Activated CD4-positive, alpha-beta T cell treated with anti-CD3 and anti-CD28 coated beads for 36 hours (primary cell): ENCODE measurements around the gene SAMHD1. TPM values are rescaled to one million over a fixed set of nuclear protein-coding genes. Genes with fewer than 3 reads are reported as not detected.
"Not testable (repeated sequence)": the region's sequence is repeated elsewhere in the genome, so short reads cannot be mapped to it uniquely, and the experiment has no call there.

Experiments used
- ATAC-seq: fragments of 200-7000 bp; cut with Tn5 transposase; one replicate; pipeline ENCODE4 v1.10.0; 2021; ENCODE audit warnings: mild to moderate bottlenecking, moderate library complexity
- CTCF ChIA-PET: fragments of 350-600 bp; sonication (Branson Sonifier 250); formaldehyde crosslinking; loops from one replicate; lab custom pipeline; 2021; ENCODE audit warnings: antibody characterized with exemption; lab: Charles Lee
- POLR2A ChIA-PET: fragments of 350-600 bp; sonication (Branson Sonifier 250); formaldehyde crosslinking; loops from one replicate; lab custom pipeline; 2021; ENCODE audit warnings: antibody characterized with exemption, inconsistent platforms; lab: Charles Lee
- DNase-seq: peaks from one replicate; pipeline ENCODE4 v3.0.0-alpha.2; 2020
- H3K27ac Mint-ChIP-seq: one replicate; pipeline ENCODE4 v1.8.0; 2021; ENCODE audit warnings: mixed read lengths
- H3K27me3 Mint-ChIP-seq: one replicate; pipeline ENCODE4 v1.8.0; 2021; ENCODE audit warnings: mixed read lengths
- H3K36me3 Mint-ChIP-seq: one replicate; pipeline ENCODE4 v1.8.0; 2021; ENCODE audit warnings: low read depth, mixed read lengths
- H3K4me1 Mint-ChIP-seq: one replicate; pipeline ENCODE4 v1.8.0; 2021; ENCODE audit warnings: mixed read lengths
- H3K4me3 Mint-ChIP-seq: one replicate; pipeline ENCODE4 v1.8.0; 2021; ENCODE audit warnings: mild to moderate bottlenecking, moderate library complexity, mixed read lengths
- H3K9me3 Mint-ChIP-seq: one replicate; pipeline ENCODE4 v1.8.0; 2021; ENCODE audit warnings: low read depth, mixed read lengths
- intact Hi-C, 2 experiments: fragments of 100-400 bp; cut with DNase I in 1 of 2; cut with micrococcal nuclease in 1 of 2; formaldehyde crosslinking; loops; one replicate each; pipeline versions ENCODE4 v1.14.2 to v1.15.1; 2022 to 2024; cut with DNase I, micrococcal nuclease
- total RNA-seq, 2 experiments: library from RNA; stranded (reverse); gene quantifications; one replicate each; pipeline ENCODE4 v1.2.3, GENCODE V29; 2021

Gene SAMHD1
- total RNA-seq, 2 experiments from 2014 or later, result 35.6 to 36.9 TPM

GRCh38 chr20:36850759-36851158 lies 100.7 kb downstream of the SAMHD1 start:
- intact Hi-C loops, result no loop called here
- ChIA-PET CTCF (interaction anchor here (0.6 kb wide), 1 partner anchor 282 kb away, joined by 3 read pairs; no protein-coding TSS in a partner anchor), POLR2A (no interaction called here)
- ATAC-seq (no peak), DNase-seq (no peak)
- Mint-ChIP-seq H3K9me3 (no peaks in the 10 kb centered on the region), H3K36me3 (no peaks in the 10 kb centered on the region), H3K4me1 (no peaks in the 10 kb centered on the region), H3K4me3 (no peak overlapping the region), H3K27ac (no peak overlapping the region), H3K27me3 (no peaks in the 10 kb centered on the region)

GRCh38 chr20:36849333-36850065 lies 102.0 kb downstream of the SAMHD1 start:
- no peaks in the 10 kb centered on the region for H3K4me1 Mint-ChIP-seq
- DNase-seq, result no peak
- no peak for ATAC-seq
- H3K4me3 Mint-ChIP-seq, result no peak overlapping the region
- no peaks in the 10 kb centered on the region for H3K36me3 Mint-ChIP-seq
- intact Hi-C loops, result no loop called here
- H3K27ac Mint-ChIP-seq, result no peak overlapping the region
- H3K27me3 Mint-ChIP-seq, result no peaks in the 10 kb centered on the region
- ChIA-PET CTCF (no interaction called here), POLR2A (no interaction called here)
- H3K9me3 Mint-ChIP-seq, result no peaks in the 10 kb centered on the region

- no peaks in the 10 kb centered on the region for H3K9me3 Mint-ChIP-seq
- intact Hi-C loops, result no loop called here
- H3K27me3 Mint-ChIP-seq, result no peaks in the 10 kb centered on the region
Measured at GRCh38 chr20:36848677-36849076, 102.8 kb downstream of the SAMHD1 start.

GRCh38 chr20:36848078-36848660 lies 103.3 kb downstream of the SAMHD1 start:
- no peak for DNase-seq
- no peak overlapping the region for H3K27ac Mint-ChIP-seq
- no peaks in the 10 kb centered on the region for H3K36me3 Mint-ChIP-seq
- no peaks in the 10 kb centered on the region for H3K27me3 Mint-ChIP-seq
- POLR2A ChIA-PET, result no interaction called here
- no peak overlapping the region for H3K4me3 Mint-ChIP-seq
- H3K9me3 Mint-ChIP-seq, result no peaks in the 10 kb centered on the region
- peaks cover 6% of the 10 kb centered on the region for H3K4me1 Mint-ChIP-seq
- CTCF ChIA-PET, result interaction anchor here (0.7 to 2.4 kb wide), 5 partner anchors 12 to 75 kb away, joined by 3 to 8 read pairs (median 3); partner anchors contain the start of gene DSN1
- no peak for ATAC-seq
- intact Hi-C loops, result no loop called here

More at GRCh38 chr20:36848677-36849076, 102.8 kb downstream of the SAMHD1 start:
- ChIA-PET POLR2A (no interaction called here), CTCF (interaction anchor here (1.5 kb wide), 1 partner anchor 75 kb away, joined by 3 read pairs; the partner anchor contains the start of gene DSN1)
- H3K27ac Mint-ChIP-seq, result no peak overlapping the region
- no peak overlapping the region for H3K4me3 Mint-ChIP-seq
- no peaks in the 10 kb centered on the region for H3K36me3 Mint-ChIP-seq
- no peak for ATAC-seq
- H3K4me1 Mint-ChIP-seq, result peaks cover 1% of the 10 kb centered on the region
- no peak for DNase-seq

- H3K4me1 Mint-ChIP-seq, result peaks cover 8% of the 10 kb centered on the region
- POLR2A ChIA-PET, result interaction anchor here (0.6 kb wide), 1 partner anchor 12 kb away, joined by 9 read pairs; no protein-coding TSS in a partner anchor
- intact Hi-C loops, result no loop called here
- no peaks in the 10 kb centered on the region for H3K36me3 Mint-ChIP-seq
- H3K4me3 Mint-ChIP-seq, result no peak overlapping the region
- DNase-seq (no peak), ATAC-seq (no peak)
- no peaks in the 10 kb centered on the region for H3K9me3 Mint-ChIP-seq
- CTCF ChIA-PET, result interaction anchor here (0.7 to 2.4 kb wide), 5 partner anchors 12 to 74 kb away, joined by 3 to 8 read pairs (median 3); partner anchors contain the start of gene DSN1
- no peak overlapping the region for H3K27ac Mint-ChIP-seq
- H3K27me3 Mint-ChIP-seq, result no peaks in the 10 kb centered on the region
Measured at GRCh38 chr20:36847710-36848040, 103.8 kb downstream of the SAMHD1 start.

- peaks cover 8% of the 10 kb centered on the region for H3K4me1 Mint-ChIP-seq
- H3K27ac Mint-ChIP-seq, result no peak overlapping the region
- ATAC-seq (no peak), DNase-seq (no peak)
- H3K27me3 Mint-ChIP-seq, result no peaks in the 10 kb centered on the region
- ChIA-PET POLR2A (interaction anchor here (0.6 kb wide), 1 partner anchor 11 kb away, joined by 9 read pairs; no protein-coding TSS in a partner anchor), CTCF (interaction anchor here (0.7 to 2.4 kb wide), 5 partner anchors 11 to 74 kb away, joined by 3 to 8 read pairs (median 3); partner anchors contain the start of gene DSN1)
- H3K9me3 Mint-ChIP-seq, result no peaks in the 10 kb centered on the region
- no peaks in the 10 kb centered on the region for H3K36me3 Mint-ChIP-seq
- intact Hi-C loops, result no loop called here
- no peak overlapping the region for H3K4me3 Mint-ChIP-seq
Measured at GRCh38 chr20:36847009-36847709, 104.3 kb downstream of the SAMHD1 start.

GRCh38 chr20:36845288-36845971 lies 106.1 kb downstream of the SAMHD1 start:
- peaks cover 14% of the 10 kb centered on the region for H3K4me1 Mint-ChIP-seq
- POLR2A ChIA-PET, result no interaction called here
- H3K4me3 Mint-ChIP-seq, result no peak overlapping the region
- no peaks in the 10 kb centered on the region for H3K36me3 Mint-ChIP-seq
- ATAC-seq (no peak), DNase-seq (no peak)
- CTCF ChIA-PET, result interaction anchor here (1.1 kb wide), 1 partner anchor 41 kb away, joined by 3 read pairs; no protein-coding TSS in a partner anchor
- H3K27me3 Mint-ChIP-seq, result no peaks in the 10 kb centered on the region
- intact Hi-C loops, result no loop called here
- H3K9me3 Mint-ChIP-seq, result no peaks in the 10 kb centered on the region
- no peak overlapping the region for H3K27ac Mint-ChIP-seq

GRCh38 chr20:36841030-36841429 lies 110.5 kb downstream of the SAMHD1 start:
- Mint-ChIP-seq H3K4me1 (peaks cover 20% of the 10 kb centered on the region), H3K27ac (peak overlapping the region; percentile 21)
- POLR2A ChIA-PET, ATAC-seq, DNase-seq, H3K27me3 Mint-ChIP-seq, intact Hi-C loops, H3K36me3 Mint-ChIP-seq, H3K4me3 Mint-ChIP-seq, H3K9me3 Mint-ChIP-seq: not testable (repeated sequence)
- CTCF ChIA-PET, result interaction anchor here (0.7 to 1.2 kb wide), 3 partner anchors 13 to 45 kb away, joined by 3 to 5 read pairs (median 4); no protein-coding TSS in a partner anchor

Other genes with a start within 250 kb of the SAMHD1 start
- gene NDRG3, start 205.6 kb downstream of the SAMHD1 start, total RNA-seq, result 10 to 100 TPM; 24.8 to 27.5 TPM
- gene DSN1, start 177.9 kb downstream of the SAMHD1 start, total RNA-seq, result 10 to 100 TPM; 20.4 to 20.7 TPM
- gene TLDC2, start 75.6 kb downstream of the SAMHD1 start, total RNA-seq, result not detected
- 10 to 100 TPM; 39.5 to 43.2 TPM for gene RBL1, start 144.3 kb upstream of the SAMHD1 start, total RNA-seq
- gene RPN2, start 227.6 kb upstream of the SAMHD1 start, total RNA-seq, result 100 to 1,000 TPM; 103 to 115 TPM
- gene MROH8, start 227.8 kb upstream of the SAMHD1 start, total RNA-seq, result 1 to 10 TPM; 3.0 to 4.5 TPM